ENCODE results near the gene SLAMF7.
A peak's percentile ranks its signal among the peaks of the same experiment; 100 is the strongest.

Gene SLAMF7

DNA sequence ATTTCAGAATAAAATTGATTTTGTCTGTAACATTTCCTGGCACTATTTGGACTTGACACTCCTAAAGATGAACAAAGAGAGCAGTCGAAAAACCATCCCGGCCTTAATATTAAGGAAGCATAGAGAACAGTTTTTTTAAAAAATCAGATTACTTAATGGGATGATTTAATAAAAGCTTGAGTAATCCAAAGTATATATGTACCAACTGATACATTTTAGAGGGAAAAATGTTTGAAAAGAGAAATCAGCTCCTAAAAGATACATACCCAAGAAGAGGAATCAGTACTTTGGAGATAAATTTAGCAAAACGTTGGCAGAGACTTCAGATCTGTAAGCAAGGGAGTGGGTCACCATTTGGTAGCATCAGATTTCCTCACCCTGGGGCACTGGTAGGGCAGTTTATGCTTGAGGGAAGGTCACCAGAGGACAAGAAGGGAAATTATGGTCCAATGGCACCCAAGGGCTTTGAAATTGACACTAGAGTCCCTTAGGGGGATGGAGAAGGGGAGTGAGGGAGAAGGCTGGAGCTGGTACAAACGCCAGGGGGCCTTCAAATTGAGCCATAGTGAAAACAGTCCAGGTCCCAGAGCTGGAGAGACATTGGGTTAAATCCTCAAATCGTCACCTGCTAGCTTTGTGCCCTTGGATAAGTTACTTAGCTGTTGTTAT, 5.9 kb downstream of the SLAMF7 start:
- Mint-ChIP-seq H3K27ac (peak overlapping the region; percentile 21), H3K9me3 (no peaks in the 10 kb centered on the region), H3K4me3 (no peak overlapping the region), H3K27me3 (no peaks in the 10 kb centered on the region), H3K4me1 (ENCODE audit: low read depth) (peaks cover 60% of the 10 kb centered on the region), H3K36me3 (ENCODE audit: low read depth) (no peaks in the 10 kb centered on the region)
- intact Hi-C loops (cut with micrococcal nuclease) = no loop called here

DNA sequence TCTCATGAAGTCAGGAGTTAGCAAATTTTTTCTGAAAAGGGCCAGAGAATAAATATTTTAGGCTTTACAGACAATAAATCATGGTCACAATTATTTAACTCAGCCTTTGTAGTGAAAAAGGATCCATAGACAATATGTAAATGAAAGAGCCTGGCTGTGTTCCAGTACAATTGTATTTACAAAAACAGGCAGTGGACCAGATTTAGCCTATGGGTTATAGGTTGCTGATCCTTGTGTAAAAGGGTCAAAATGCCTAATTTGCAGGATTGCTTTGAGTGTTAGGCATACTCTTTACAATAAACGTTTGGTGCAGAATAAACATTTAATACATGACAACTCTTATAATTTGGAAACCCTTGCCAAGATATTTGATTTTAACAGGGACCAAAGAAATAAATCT, 6.5 kb downstream of the SLAMF7 start:
- H3K36me3 Mint-ChIP-seq (ENCODE audit: low read depth) = no peaks in the 10 kb centered on the region
- peaks cover 62% of the 10 kb centered on the region for H3K4me1 Mint-ChIP-seq (ENCODE audit: low read depth)
- H3K9me3 Mint-ChIP-seq = no peaks in the 10 kb centered on the region
- H3K4me3 Mint-ChIP-seq = no peak overlapping the region
- no peaks in the 10 kb centered on the region for H3K27me3 Mint-ChIP-seq
- intact Hi-C loops (cut with micrococcal nuclease) = no loop called here
- H3K27ac Mint-ChIP-seq = peak overlapping the region; percentile 21

DNA sequence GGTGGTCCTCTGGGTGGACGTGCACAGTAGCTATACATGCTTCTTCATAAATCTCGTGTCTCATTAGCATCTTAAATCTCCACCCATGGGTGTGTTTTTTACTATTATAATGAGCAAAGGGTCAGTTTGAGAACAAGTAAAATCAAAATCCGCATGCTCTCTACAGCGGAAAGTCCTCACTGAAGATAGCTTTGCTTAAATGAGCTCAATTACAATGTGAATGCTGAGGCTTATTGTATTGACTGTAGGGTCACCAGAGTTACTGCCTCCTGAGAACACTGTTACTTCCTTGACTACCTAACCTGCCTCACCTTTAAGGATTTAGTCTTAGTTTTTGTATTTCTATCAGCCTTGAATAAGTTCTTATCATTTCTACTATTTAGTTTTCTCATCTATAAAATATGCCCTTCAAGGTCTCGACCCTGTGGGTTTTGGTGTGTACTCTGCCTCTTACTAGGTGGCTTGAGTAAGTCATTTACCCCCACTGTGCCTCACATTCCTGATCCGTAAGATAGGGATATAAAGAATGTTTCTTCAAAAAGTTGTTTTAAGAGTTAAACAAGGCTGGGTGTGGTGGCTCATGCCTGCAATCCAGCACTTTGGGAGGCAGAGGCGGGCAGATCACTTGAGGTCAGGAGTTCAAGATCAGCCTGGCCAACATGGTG, 7.9 kb downstream of the SLAMF7 start:
- intact Hi-C loops (cut with micrococcal nuclease) = no loop called here
- H3K9me3 Mint-ChIP-seq = no peaks in the 10 kb centered on the region
- peaks cover 56% of the 10 kb centered on the region for H3K4me1 Mint-ChIP-seq (ENCODE audit: low read depth)
- peaks cover 2% of the 10 kb centered on the region for H3K27me3 Mint-ChIP-seq
- no peaks in the 10 kb centered on the region for H3K36me3 Mint-ChIP-seq (ENCODE audit: low read depth)
- H3K27ac Mint-ChIP-seq = no peak overlapping the region
- no peak overlapping the region for H3K4me3 Mint-ChIP-seq

DNA sequence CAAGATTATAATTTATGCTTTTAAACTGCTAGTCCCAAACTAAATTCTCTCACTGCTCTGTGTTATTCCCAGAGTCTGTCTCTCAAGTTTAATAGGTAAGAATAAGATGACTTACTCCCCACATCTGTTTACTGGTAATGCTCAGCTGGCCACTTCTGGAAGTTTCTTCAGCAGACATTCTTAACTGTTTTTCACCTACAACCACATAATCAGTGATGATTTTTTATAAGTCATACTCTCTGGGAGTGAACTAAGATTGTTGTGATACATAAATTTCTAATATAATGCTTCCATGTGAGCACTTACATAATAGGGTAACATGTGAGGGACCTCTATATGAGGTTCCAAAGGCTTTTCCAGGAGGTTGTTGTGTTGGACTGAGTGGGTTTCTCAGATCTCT, 8.7 kb downstream of the SLAMF7 start:
- peaks cover 49% of the 10 kb centered on the region for H3K4me1 Mint-ChIP-seq (ENCODE audit: low read depth)
- H3K27me3 Mint-ChIP-seq = peaks cover 2% of the 10 kb centered on the region
- H3K36me3 Mint-ChIP-seq (ENCODE audit: low read depth) = no peaks in the 10 kb centered on the region
- H3K4me3 Mint-ChIP-seq = no peak overlapping the region
- H3K27ac Mint-ChIP-seq = no peak overlapping the region
- intact Hi-C loops (cut with micrococcal nuclease) = no loop called here
- no peaks in the 10 kb centered on the region for H3K9me3 Mint-ChIP-seq

DNA sequence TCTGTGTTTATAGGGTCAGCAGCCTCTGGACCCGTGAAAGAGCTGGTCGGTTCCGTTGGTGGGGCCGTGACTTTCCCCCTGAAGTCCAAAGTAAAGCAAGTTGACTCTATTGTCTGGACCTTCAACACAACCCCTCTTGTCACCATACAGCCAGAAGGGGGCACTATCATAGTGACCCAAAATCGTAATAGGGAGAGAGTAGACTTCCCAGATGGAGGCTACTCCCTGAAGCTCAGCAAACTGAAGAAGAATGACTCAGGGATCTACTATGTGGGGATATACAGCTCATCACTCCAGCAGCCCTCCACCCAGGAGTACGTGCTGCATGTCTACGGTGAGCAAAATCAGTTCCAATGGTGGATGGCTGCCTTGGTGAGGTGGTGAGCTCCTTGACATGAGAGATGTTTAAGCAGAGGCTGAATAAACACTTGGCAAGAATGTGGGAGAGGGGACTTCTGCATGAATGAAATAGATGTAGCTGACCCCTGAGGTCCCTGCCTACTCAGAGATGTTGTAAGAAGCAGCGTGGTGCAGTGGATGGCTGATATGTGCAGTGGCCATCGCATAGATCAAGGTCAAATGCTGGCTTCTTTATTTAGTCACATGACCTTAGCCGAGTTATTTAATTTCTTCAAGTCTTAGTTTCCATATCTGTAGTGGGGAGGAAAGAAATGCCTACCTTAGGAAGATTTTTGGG, 9.3 kb downstream of the SLAMF7 start:
- Mint-ChIP-seq H3K9me3 (no peaks in the 10 kb centered on the region), H3K27me3 (peaks cover 4% of the 10 kb centered on the region), H3K36me3 (ENCODE audit: low read depth) (no peaks in the 10 kb centered on the region), H3K4me3 (no peak overlapping the region), H3K27ac (peak overlapping the region; percentile 46), H3K4me1 (ENCODE audit: low read depth) (peaks cover 43% of the 10 kb centered on the region)
- intact Hi-C loops (cut with micrococcal nuclease) = no loop called here

DNA sequence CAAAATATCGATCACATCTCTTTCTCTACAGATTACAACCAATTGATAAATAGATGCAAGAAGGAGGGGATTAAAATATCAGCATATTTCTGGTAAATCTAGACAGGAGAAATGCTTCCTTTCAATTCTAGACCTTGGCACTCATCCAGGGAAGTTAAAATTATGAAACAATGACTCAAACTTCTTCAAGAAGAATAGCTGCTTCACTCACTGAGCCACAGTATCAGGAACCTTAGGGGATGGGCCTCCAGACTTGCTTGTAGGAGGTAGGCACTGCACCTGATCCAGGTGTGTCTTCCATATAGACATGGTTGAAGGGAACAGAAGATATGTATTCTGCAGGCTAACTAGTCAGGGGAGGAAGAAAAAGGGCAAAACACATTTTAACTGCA, 9.8 kb downstream of the SLAMF7 start:
- peak overlapping the region; percentile 39 for H3K27ac Mint-ChIP-seq
- intact Hi-C loops (cut with micrococcal nuclease) = no loop called here
- peaks cover 4% of the 10 kb centered on the region for H3K27me3 Mint-ChIP-seq
- no peaks in the 10 kb centered on the region for H3K36me3 Mint-ChIP-seq (ENCODE audit: low read depth)
- H3K4me3 Mint-ChIP-seq = no peak overlapping the region
- H3K4me1 Mint-ChIP-seq (ENCODE audit: low read depth) = peaks cover 37% of the 10 kb centered on the region
- H3K9me3 Mint-ChIP-seq = no peaks in the 10 kb centered on the region

DNA sequence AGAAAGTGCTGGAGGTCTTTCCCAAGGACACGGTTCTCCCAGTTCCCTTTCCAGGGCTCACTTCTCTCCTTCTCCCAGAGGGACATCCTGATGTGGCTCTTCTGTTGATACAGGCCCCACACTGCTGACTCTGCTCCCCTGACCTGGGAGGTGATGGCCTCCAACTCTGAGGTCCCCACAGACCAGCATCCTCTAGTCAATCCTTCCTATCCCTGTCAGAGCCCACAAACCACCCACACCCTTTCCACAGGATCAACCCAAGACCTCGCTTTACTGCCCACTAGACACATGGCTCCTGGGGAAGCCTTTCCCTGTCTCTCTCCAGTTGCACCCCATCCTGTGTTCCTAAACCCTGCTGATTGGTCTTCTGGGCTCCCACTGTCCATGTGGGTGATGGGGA, 11.6 kb downstream of the SLAMF7 start:
- Mint-ChIP-seq H3K36me3 (ENCODE audit: low read depth) (no peaks in the 10 kb centered on the region), H3K4me1 (ENCODE audit: low read depth) (peaks cover 24% of the 10 kb centered on the region), H3K9me3 (no peaks in the 10 kb centered on the region), H3K4me3 (no peak overlapping the region), H3K27me3 (peaks cover 4% of the 10 kb centered on the region), H3K27ac (no peak overlapping the region)
- intact Hi-C loops (cut with micrococcal nuclease) = no loop called here

DNA sequence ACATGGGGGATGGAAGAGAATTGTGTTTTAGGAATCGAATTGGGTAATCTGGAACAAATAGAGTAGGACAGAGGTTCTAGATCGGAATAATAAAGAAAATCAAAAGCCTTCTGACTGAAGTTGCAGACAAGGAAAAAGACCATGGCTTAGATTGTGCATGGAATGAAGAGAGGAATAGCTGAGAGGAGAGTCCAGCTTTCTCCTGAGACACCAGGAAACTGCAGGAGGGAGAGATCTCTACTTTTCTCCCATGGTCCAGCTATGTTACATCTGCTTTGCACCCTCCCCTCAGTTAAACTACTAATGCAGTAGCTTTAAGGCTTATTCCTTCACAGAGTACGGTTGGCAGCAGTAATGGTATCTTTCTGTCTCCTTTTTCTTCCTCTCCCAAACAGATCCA, 13.4 kb downstream of the SLAMF7 start:
- no peak overlapping the region for H3K4me3 Mint-ChIP-seq
- intact Hi-C loops (cut with micrococcal nuclease) = no loop called here
- peaks cover 7% of the 10 kb centered on the region for H3K27me3 Mint-ChIP-seq
- H3K36me3 Mint-ChIP-seq (ENCODE audit: low read depth) = no peaks in the 10 kb centered on the region
- H3K27ac Mint-ChIP-seq = no peak overlapping the region
- H3K9me3 Mint-ChIP-seq = no peaks in the 10 kb centered on the region
- H3K4me1 Mint-ChIP-seq (ENCODE audit: low read depth) = peaks cover 24% of the 10 kb centered on the region

DNA sequence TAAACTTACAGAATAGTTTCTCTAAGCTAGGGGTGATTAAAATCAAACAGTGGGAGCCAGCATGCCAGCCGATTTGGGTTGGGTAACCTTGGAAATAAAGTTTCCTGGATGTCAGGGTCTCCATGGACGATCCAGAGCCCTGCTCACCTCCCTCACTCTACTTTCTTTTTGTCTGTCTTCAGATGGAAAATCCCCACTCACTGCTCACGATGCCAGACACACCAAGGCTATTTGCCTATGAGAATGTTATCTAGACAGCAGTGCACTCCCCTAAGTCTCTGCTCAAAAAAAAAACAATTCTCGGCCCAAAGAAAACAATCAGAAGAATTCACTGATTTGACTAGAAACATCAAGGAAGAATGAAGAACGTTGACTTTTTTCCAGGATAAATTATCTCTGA, 13.9 kb downstream of the SLAMF7 start:
- Mint-ChIP-seq H3K4me3 (no peak overlapping the region), H3K36me3 (ENCODE audit: low read depth) (no peaks in the 10 kb centered on the region), H3K9me3 (no peaks in the 10 kb centered on the region), H3K4me1 (ENCODE audit: low read depth) (peaks cover 23% of the 10 kb centered on the region), H3K27ac (no peak overlapping the region), H3K27me3 (peaks cover 7% of the 10 kb centered on the region)
- intact Hi-C loops (cut with micrococcal nuclease) = no loop called here

DNA sequence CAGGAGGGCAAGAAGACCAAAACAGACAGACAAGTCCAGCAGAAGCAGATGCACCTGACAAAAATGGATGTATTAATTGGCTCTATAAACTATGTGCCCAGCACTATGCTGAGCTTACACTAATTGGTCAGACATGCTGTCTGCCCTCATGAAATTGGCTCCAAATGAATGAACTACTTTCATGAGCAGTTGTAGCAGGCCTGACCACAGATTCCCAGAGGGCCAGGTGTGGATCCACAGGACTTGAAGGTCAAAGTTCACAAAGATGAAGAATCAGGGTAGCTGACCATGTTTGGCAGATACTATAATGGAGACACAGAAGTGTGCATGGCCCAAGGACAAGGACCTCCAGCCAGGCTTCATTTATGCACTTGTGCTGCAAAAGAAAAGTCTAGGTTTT, 14.5 kb downstream of the SLAMF7 start:
- intact Hi-C loops (cut with micrococcal nuclease) = no loop called here
- H3K36me3 Mint-ChIP-seq (ENCODE audit: low read depth) = no peaks in the 10 kb centered on the region
- no peak overlapping the region for H3K4me3 Mint-ChIP-seq
- H3K9me3 Mint-ChIP-seq = no peaks in the 10 kb centered on the region
- H3K4me1 Mint-ChIP-seq (ENCODE audit: low read depth) = peaks cover 16% of the 10 kb centered on the region
- peaks cover 7% of the 10 kb centered on the region for H3K27me3 Mint-ChIP-seq
- no peak overlapping the region for H3K27ac Mint-ChIP-seq

DNA sequence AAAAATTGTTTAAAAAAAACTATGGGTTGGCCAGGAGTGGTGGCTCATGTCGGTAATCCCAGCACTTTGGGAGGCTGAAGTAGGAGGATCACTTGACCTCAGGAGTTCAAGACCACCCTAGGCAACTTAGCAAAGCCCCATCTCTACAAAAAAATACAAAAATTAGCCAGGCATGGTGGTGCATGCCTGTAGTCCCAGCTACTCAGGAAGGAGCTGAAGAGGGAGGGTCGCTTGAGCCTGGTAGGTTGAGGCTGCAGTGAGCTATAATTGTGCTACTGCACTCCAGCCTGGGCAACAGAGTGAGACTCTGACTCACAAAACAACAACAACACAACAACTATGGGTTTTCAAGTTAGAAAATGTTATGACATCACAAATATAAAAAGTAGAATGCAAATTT, 16.4 kb downstream of the SLAMF7 start:
- H3K27me3 Mint-ChIP-seq = peaks cover 7% of the 10 kb centered on the region
- H3K4me3 Mint-ChIP-seq = no peak overlapping the region
- no peaks in the 10 kb centered on the region for H3K9me3 Mint-ChIP-seq
- H3K36me3 Mint-ChIP-seq (ENCODE audit: low read depth) = no peaks in the 10 kb centered on the region
- no peak overlapping the region for H3K27ac Mint-ChIP-seq
- intact Hi-C loops (cut with micrococcal nuclease) = no loop called here
- H3K4me1 Mint-ChIP-seq (ENCODE audit: low read depth) = peaks cover 7% of the 10 kb centered on the region

DNA sequence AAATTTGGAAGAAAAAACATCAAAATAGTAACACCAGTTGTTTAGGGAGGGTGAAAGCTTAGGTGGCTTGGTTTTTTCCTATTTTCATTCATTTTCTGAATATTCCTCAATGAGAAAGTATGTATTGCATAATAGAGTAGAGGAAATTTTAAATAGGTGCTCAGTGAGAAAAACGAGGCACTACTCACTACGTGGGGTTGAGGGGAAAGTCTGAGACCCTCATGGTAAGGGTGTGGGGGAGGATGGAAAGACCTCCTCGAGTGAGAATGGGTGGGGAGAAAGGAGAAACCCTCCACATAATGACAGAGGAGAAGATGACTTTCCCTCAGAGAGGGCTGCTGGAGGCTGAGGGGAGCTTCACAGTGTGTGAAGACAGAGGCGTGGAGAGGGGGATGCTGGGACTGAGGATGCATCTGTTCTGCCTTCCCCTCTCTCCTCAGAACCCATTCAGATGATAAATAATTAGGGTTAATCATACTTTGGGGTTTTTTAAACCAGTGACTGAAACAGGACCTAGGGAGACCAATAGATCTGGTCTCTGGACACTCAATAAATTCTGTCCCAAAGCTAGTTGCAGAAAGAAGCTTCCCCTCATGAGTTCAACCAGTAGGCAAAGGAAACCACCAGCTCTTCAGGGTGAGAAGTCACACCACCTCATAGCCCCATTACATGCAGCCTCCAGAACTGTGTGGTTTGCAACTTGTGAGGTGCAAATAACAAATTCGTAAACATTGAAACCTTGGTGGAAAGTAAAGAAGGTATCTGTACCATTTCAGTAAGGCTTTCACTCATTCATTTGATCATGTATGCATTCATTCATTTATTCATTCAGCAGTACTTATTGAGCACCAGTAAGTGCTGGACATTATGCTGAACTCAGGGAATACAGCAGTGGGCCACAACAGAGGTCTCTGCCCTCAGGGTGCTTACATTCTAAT, 17.1 kb downstream of the SLAMF7 start:
- Mint-ChIP-seq H3K27me3 (peaks cover 5% of the 10 kb centered on the region), H3K4me1 (ENCODE audit: low read depth) (no peaks in the 10 kb centered on the region), H3K9me3 (no peaks in the 10 kb centered on the region), H3K36me3 (ENCODE audit: low read depth) (no peaks in the 10 kb centered on the region), H3K27ac (no peak overlapping the region), H3K4me3 (no peak overlapping the region)
- intact Hi-C loops (cut with micrococcal nuclease) = no loop called here

DNA sequence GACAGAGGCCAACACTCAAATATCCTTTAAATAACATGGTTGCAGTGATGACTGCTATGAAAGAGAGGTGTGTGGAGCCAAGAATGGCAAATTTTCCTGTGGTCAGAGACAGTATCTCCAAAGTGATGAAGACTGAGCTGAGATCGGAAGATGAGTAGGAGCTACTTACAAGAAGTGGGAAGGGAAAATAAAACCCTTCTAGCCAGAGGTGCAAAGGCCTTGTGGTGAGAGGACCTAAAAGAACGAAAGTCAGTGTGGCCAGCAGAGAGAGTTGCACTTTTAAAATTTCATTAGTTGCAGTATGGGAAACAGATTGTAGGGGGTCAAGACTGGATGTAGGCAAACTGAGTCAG, 17.8 kb downstream of the SLAMF7 start:
- intact Hi-C loops (cut with micrococcal nuclease) = no loop called here
- H3K27me3 Mint-ChIP-seq = peaks cover 5% of the 10 kb centered on the region
- H3K4me1 Mint-ChIP-seq (ENCODE audit: low read depth) = no peaks in the 10 kb centered on the region
- H3K27ac Mint-ChIP-seq = no peak overlapping the region
- H3K4me3 Mint-ChIP-seq = no peak overlapping the region
- H3K9me3 Mint-ChIP-seq = no peaks in the 10 kb centered on the region
- no peaks in the 10 kb centered on the region for H3K36me3 Mint-ChIP-seq (ENCODE audit: low read depth)

DNA sequence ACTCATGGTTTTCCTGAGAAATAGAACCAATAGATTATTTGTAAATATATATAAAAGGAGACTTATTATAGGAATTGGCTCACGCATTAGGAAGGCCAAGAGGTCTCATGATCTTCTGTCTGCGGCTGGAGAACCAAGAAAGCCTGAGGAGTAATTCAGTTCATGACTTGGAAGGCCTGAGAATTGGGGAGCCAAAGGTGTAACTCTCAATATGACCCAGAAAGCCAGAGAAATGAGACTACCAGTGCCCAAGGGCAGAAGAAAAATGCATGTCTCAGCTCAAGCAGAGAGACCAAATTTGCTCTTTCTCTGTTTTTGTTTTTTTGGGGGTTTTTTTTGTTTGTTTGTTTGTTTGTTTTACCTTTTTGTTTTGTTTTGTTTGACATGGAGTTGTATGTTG, 19.5 kb downstream of the SLAMF7 start:
- Mint-ChIP-seq H3K9me3 (no peaks in the 10 kb centered on the region), H3K4me3 (no peak overlapping the region), H3K27me3 (peaks cover 3% of the 10 kb centered on the region), H3K4me1 (ENCODE audit: low read depth) (no peaks in the 10 kb centered on the region), H3K36me3 (ENCODE audit: low read depth) (no peaks in the 10 kb centered on the region), H3K27ac (no peak overlapping the region)
- intact Hi-C loops (cut with micrococcal nuclease) = no loop called here
